ENCODE measurements around the gene FBXW11.

Gene FBXW11

GRCh38 chr5:172006321-172007174 lies at the start of gene FBXW11:
Gene FBXW11 (minus strand): TSS chr5:172006638. CDS start chr5:172006502, 136 bp downstream.
- peak; percentile 86 to 95 (median 90) for DNase-seq (ENCODE audit: low read depth in 4 of 4, low spot score in 1 of 4)

GRCh38 chr5:172055996-172056395 lies 49.6 kb upstream of the FBXW11 start:
- DNase-seq (ENCODE audit: low read depth in 4 of 4, low spot score in 1 of 4) = no peak

- no peak for DNase-seq (ENCODE audit: low read depth in 4 of 4, low spot score in 1 of 4)
Measured at GRCh38 chr5:172055421-172055820, 49.0 kb upstream of the FBXW11 start.

- no peak for DNase-seq (ENCODE audit: low read depth in 4 of 4, low spot score in 1 of 4)
Measured at GRCh38 chr5:172054611-172055153, 48.2 kb upstream of the FBXW11 start.

GRCh38 chr5:172052450-172053236 lies 46.2 kb upstream of the FBXW11 start:
- no peak for DNase-seq (ENCODE audit: low read depth in 4 of 4, low spot score in 1 of 4)

- DNase-seq (ENCODE audit: low read depth in 4 of 4, low spot score in 1 of 4) = no peak
Measured at GRCh38 chr5:172051643-172052339, 45.4 kb upstream of the FBXW11 start.

GRCh38 chr5:172050080-172050479 lies 43.6 kb upstream of the FBXW11 start:
- DNase-seq (ENCODE audit: low read depth in 4 of 4, low spot score in 1 of 4) = no peak

GRCh38 chr5:172049226-172049796 lies 42.9 kb upstream of the FBXW11 start:
- DNase-seq (ENCODE audit: low read depth in 4 of 4, low spot score in 1 of 4) = no peak

- no peak for DNase-seq (ENCODE audit: low read depth in 4 of 4, low spot score in 1 of 4)
Measured at GRCh38 chr5:172048539-172049101, 42.2 kb upstream of the FBXW11 start.

GRCh38 chr5:172048170-172048422 lies 41.7 kb upstream of the FBXW11 start:
- no peak for DNase-seq (ENCODE audit: low read depth in 4 of 4, low spot score in 1 of 4)

GRCh38 chr5:172046593-172046992 lies 40.2 kb upstream of the FBXW11 start:
- DNase-seq (ENCODE audit: low read depth in 4 of 4, low spot score in 1 of 4) = no peak

GRCh38 chr5:172045315-172045632 lies 38.8 kb upstream of the FBXW11 start:
- DNase-seq (ENCODE audit: low read depth in 4 of 4, low spot score in 1 of 4) = no peak

GRCh38 chr5:172044631-172045314 lies 38.3 kb upstream of the FBXW11 start:
- DNase-seq (ENCODE audit: low read depth in 4 of 4, low spot score in 1 of 4) = no peak

GRCh38 chr5:172043865-172044264 lies 37.4 kb upstream of the FBXW11 start:
- no peak for DNase-seq (ENCODE audit: low read depth in 4 of 4, low spot score in 1 of 4)

GRCh38 chr5:172042183-172042582 lies 35.7 kb upstream of the FBXW11 start:
- no peak for DNase-seq (ENCODE audit: low read depth in 4 of 4, low spot score in 1 of 4)

- DNase-seq (ENCODE audit: low read depth in 4 of 4, low spot score in 1 of 4) = no peak
Measured at GRCh38 chr5:172038167-172038566, 31.7 kb upstream of the FBXW11 start.

- no peak for DNase-seq (ENCODE audit: low read depth in 4 of 4, low spot score in 1 of 4)
Measured at GRCh38 chr5:172035049-172035448, 28.6 kb upstream of the FBXW11 start.

- DNase-seq (ENCODE audit: low read depth in 4 of 4, low spot score in 1 of 4) = no peak
Measured at GRCh38 chr5:172031894-172032461, 25.5 kb upstream of the FBXW11 start.

GRCh38 chr5:172029876-172030275 lies 23.4 kb upstream of the FBXW11 start:
- DNase-seq (ENCODE audit: low read depth in 4 of 4, low spot score in 1 of 4) = no peak

GRCh38 chr5:172028167-172028566 lies 21.7 kb upstream of the FBXW11 start:
- DNase-seq (ENCODE audit: low read depth in 4 of 4, low spot score in 1 of 4) = no peak

All from stimulated activated CD4-positive, alpha-beta T cell treated with anti-CD3 and anti-CD28 coated beads, Interleukin-1b, Interleukin-23, amount 100 ng/mL, for 24 hours (primary cell).